Gastroesophageal sphincter (tissue), 4 donors: ENCODE data around the gene TMEM39A. TPM values are rescaled to one million over a fixed set of nuclear protein-coding genes. Genes with fewer than 3 reads are reported as not detected.

ENCODE experiments used
- ATAC-seq: fragments of 150-250 bp; one replicate; pipeline ENCODE4 v1.9.1; 2016; ENCODE audit warnings: mild to moderate bottlenecking, moderate library complexity
- H3K27ac ChIP-seq, 4 donors: fragments of 200-600 bp; sonication (generic) in 3 of 4; 1 replicate in 3 of 4; 2 replicates in 1 of 4; pipeline ENCODE4 v1.5.1; 2016 to 2019
- H3K27me3 ChIP-seq: fragments of 200-600 bp; sonication (generic); one replicate; pipeline ENCODE4 v1.5.1; 2019
- H3K36me3 ChIP-seq, 2 donors: fragments of 200-600 bp; sonication (generic); one replicate each; pipeline ENCODE4 v1.5.1; 2019; ENCODE audit warnings: control low read depth in 1 of 2
- H3K4me1 ChIP-seq, 3 donors: fragments of 200-600 bp; sonication (generic); 1 replicate in 2 of 3; 2 replicates in 1 of 3; pipeline ENCODE4 v1.5.1; 2016 to 2019; ENCODE audit warnings: control low read depth in 2 of 3
- H3K4me3 ChIP-seq, 2 donors: fragments of 200-600 bp; sonication (generic); one replicate each; pipeline ENCODE4 v1.5.1; 2019; ENCODE audit warnings: mild to moderate bottlenecking in 1 of 2, moderate library complexity in 1 of 2
- H3K9me3 ChIP-seq, 3 donors: fragments of 200-600 bp; sonication (generic); one replicate each; pipeline ENCODE4 v1.5.1; 2017 to 2019; ENCODE audit warnings: control low read depth in 2 of 3
- EP300 ChIP-seq: sonication (generic); formaldehyde crosslinking; IDR thresholded peaks from one replicate; pipeline ENCODE4 v1.6.1; 2017; ENCODE audit warnings: antibody characterized with exemption, mild to moderate bottlenecking
- POLR2A ChIP-seq, 2 donors: fragments of 450-650 bp; IDR thresholded peaks; one replicate each; pipeline ENCODE4 v1.6.1; 2017; ENCODE audit warnings: antibody characterized with exemption in 2 of 2, mild to moderate bottlenecking in 2 of 2, moderate library complexity in 1 of 2
- POLR2AphosphoS5 ChIP-seq: sonication (generic); formaldehyde crosslinking; IDR thresholded peaks from one replicate; pipeline ENCODE4 v1.6.1; 2017; ENCODE audit warnings: antibody characterized with exemption
- WGBS, 2 donors: methylation state at CpG; one replicate each; pipeline ENCODE4 v1.1.5; 2018; ENCODE audit warnings: low coverage in 1 of 2; 5-methylcytosine and 5-hydroxymethylcytosine counted together
- total RNA-seq, 4 donors: library from RNA; depleted of rRNA; stranded (reverse); fragments of >200 nt; gene quantifications; one replicate each; pipeline ENCODE4 v1.1.0, GENCODE V29; 2016
- TF ChIP-seq, protein P1 (sequence below), 4 experiments: fragments of 200-600 bp in 2 of 4; fragments of 450-650 bp in 2 of 4; sonication (generic) in 1 of 4; IDR thresholded peaks; one replicate each; pipeline ENCODE4 v1.5.1; 2017 to 2019; ENCODE audit warnings: antibody characterized with exemption in 4 of 4, mild to moderate bottlenecking in 2 of 4, moderate library complexity in 2 of 4

TMEM39A gene
- total RNA-seq, 4 donors from 2014 or later: 21.4 to 29.6 (median 25.9) TPM

GRCh38 chr3:119481079-119481478 lies 17.7 kb upstream of the TMEM39A start:
- 81 to 90% methylated on average over 2 of the region's 2 CpGs for WGBS, 2 donors
- H3K4me1 ChIP-seq: no peaks in the 10 kb centered on the region
- no peak overlapping the region for H3K4me3 ChIP-seq
- no peaks in the 10 kb centered on the region for H3K9me3 ChIP-seq
- H3K27me3 ChIP-seq: no peaks in the 10 kb centered on the region
- H3K36me3 ChIP-seq: peaks cover 0 to 96% of the 10 kb centered on the region in 2 donors
- H3K27ac ChIP-seq: no peak overlapping the region
- no peak for ATAC-seq
- TF ChIP-seq, protein P1, sequence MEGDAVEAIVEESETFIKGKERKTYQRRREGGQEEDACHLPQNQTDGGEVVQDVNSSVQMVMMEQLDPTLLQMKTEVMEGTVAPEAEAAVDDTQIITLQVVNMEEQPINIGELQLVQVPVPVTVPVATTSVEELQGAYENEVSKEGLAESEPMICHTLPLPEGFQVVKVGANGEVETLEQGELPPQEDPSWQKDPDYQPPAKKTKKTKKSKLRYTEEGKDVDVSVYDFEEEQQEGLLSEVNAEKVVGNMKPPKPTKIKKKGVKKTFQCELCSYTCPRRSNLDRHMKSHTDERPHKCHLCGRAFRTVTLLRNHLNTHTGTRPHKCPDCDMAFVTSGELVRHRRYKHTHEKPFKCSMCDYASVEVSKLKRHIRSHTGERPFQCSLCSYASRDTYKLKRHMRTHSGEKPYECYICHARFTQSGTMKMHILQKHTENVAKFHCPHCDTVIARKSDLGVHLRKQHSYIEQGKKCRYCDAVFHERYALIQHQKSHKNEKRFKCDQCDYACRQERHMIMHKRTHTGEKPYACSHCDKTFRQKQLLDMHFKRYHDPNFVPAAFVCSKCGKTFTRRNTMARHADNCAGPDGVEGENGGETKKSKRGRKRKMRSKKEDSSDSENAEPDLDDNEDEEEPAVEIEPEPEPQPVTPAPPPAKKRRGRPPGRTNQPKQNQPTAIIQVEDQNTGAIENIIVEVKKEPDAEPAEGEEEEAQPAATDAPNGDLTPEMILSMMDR (IDR thresholded peaks at IDR 0.05): no peak
- TF ChIP-seq EP300 (no peak), POLR2AphosphoS5 (no peak), POLR2A (IDR thresholded peaks at IDR 0.05) (no peak)

- WGBS, 2 donors: 98 to 100% methylated on average over 3 to 5 of the region's 6 CpGs
- peaks cover 0 to 22% (median 4%) of the 10 kb centered on the region in 3 donors for H3K4me1 ChIP-seq
- no peak for ATAC-seq
- no peak overlapping the region for H3K27ac ChIP-seq
- TF ChIP-seq, protein P1 (IDR thresholded peaks at IDR 0.05): no peak
- TF ChIP-seq POLR2A (IDR thresholded peaks at IDR 0.05) (no peak), POLR2AphosphoS5 (no peak), EP300 (no peak)
- no peaks in the 10 kb centered on the region for H3K9me3 ChIP-seq
- H3K27me3 ChIP-seq: no peaks in the 10 kb centered on the region
- H3K4me3 ChIP-seq: no peak overlapping the region
- peaks cover 0 to 51% of the 10 kb centered on the region in 2 donors for H3K36me3 ChIP-seq
Measured at GRCh38 chr3:119470866-119471265, 7.5 kb upstream of the TMEM39A start.

DNA sequence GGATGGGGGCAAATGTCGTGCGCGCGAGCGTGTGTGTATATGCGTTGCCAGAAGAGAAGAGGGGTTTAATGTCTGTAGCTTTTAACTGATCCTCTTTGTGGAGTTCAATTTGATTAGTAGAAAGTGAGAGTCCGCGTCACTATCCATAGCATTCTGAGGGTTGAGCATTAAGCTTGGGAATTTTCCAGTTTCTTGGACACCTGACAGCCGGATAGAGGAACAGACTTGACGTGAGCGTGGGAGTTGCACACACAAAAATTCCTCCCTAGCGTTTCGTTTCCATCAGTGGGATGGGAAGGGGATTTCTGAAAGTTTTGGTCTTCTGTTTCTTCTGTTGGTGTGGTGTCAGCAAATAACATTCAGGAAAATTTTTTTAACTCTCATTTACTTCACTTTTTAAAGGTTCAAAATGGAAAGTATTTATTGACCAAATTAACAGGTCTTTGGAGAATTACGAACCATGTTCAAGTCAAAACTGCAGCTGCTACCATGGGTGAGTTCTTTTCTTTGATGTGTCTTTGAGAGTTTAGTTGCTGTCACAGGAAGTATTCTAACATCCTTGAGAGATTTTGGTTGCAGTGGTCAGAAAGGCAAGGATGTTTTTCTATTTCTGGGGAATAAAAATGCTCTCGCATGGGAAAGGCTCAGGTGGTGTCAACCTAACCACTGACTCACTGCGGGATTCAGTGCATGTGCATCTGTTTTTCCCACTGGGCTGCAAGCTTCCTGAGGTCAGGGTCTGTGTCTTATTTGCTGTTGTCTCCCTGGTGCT lies 6.2 kb upstream of the TMEM39A start:
- Histone ChIP-seq H3K4me1 (peaks cover 0 to 22% (median 4%) of the 10 kb centered on the region in 3 donors), H3K4me3 (peak overlapping the region; percentile 77 to 84), H3K36me3 (peaks cover 0 to 38% of the 10 kb centered on the region in 2 donors), H3K27ac (peak overlapping the region in 3 of 4 donors; percentile 70 to 86 (median 80)), H3K9me3 (no peaks in the 10 kb centered on the region), H3K27me3 (no peaks in the 10 kb centered on the region)
- TF ChIP-seq POLR2AphosphoS5: no peak
- TF ChIP-seq POLR2A (IDR thresholded peaks at IDR 0.05): no peak
- TF ChIP-seq, protein P1 (IDR thresholded peaks at IDR 0.05): no peak
- TF ChIP-seq EP300: no peak
- 4 to 20% methylated on average over 11 to 14 of the region's 16 CpGs for WGBS, 2 donors
- no peak for ATAC-seq

DNA sequence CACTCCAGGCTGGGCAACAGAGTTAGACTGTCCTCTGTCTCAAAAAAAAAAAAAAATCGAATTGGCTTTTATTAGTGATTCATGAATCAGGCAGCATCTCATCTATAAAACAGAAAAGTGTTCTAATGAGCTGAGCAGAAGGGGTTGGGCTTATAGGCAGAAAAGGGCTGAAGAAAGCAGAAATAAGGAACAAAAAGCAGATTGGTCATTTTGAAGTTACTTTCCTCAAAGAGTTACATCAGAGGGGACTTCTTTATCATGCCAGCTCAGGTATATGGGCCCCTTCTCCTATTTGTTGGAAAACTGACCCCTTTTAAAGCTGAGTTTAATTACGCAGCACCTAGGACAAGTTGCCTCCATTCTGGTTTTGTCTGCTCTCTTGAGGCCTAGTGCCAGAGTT lies 4.6 kb upstream of the TMEM39A start:
- H3K4me3 ChIP-seq: no peak overlapping the region
- TF ChIP-seq, protein P1 (IDR thresholded peaks at IDR 0.05): no peak
- no peak for TF ChIP-seq POLR2AphosphoS5
- no peak for TF ChIP-seq POLR2A (IDR thresholded peaks at IDR 0.05)
- TF ChIP-seq EP300: no peak
- H3K9me3 ChIP-seq: no peaks in the 10 kb centered on the region
- 79 to 86% methylated on average over 1 to 2 of the region's 2 CpGs for WGBS, 2 donors
- H3K27me3 ChIP-seq: no peaks in the 10 kb centered on the region
- peaks cover 0 to 27% (median 8%) of the 10 kb centered on the region in 3 donors for H3K4me1 ChIP-seq
- ATAC-seq: no peak
- peak overlapping the region in 1 of 4 donors; percentile 86 for H3K27ac ChIP-seq
- H3K36me3 ChIP-seq: peaks cover 0 to 23% of the 10 kb centered on the region in 2 donors

DNA sequence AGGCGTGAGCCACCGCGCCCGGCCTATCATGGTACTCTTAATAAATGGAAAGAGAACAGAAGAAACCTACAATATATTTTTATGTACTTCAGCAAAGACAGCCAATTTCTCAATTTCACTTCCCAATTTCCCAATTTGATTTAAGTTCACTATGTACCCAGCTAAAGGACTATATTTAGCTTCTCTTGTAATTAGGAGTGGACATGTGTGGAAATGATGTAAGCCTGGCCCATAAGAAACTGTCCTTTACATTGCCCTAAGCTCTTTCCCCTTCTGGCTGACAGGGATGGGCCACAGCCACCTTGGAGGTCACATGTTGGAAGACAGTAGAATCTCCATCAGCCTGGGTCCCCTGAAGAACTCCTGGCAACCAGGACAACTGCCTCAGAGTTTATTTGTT lies 6.2 kb downstream of the TMEM39A start:
- no peak for TF ChIP-seq POLR2A (IDR thresholded peaks at IDR 0.05)
- TF ChIP-seq EP300: no peak
- TF ChIP-seq POLR2AphosphoS5: no peak
- TF ChIP-seq, protein P1 (IDR thresholded peaks at IDR 0.05): no peak
- Histone ChIP-seq H3K9me3 (no peaks in the 10 kb centered on the region), H3K4me3 (no peak overlapping the region), H3K27ac (no peak overlapping the region), H3K27me3 (no peaks in the 10 kb centered on the region), H3K4me1 (peaks cover 4 to 30% (median 10%) of the 10 kb centered on the region in 3 donors), H3K36me3 (peaks cover 9 to 98% of the 10 kb centered on the region in 2 donors)
- WGBS, 2 donors: 100% methylated on average over 3 to 4 of the region's 4 CpGs
- ATAC-seq: peak; percentile 70
